Activated T-helper 1 cell treated with anti-CD3 and anti-CD28 coated beads, Interleukin-2, amount 50 U/mL, for 16 hours (primary cell): ENCODE measurements around the gene COL9A3.
A peak's percentile ranks its signal among the peaks of the same experiment; 100 is the strongest.
"Not testable (repeated sequence)": the region's sequence is repeated elsewhere in the genome, so short reads cannot be mapped to it uniquely, and the experiment has no call there.

Source experiments
- DNase-seq, 2 donors: peaks; one replicate each; pipeline ENCODE4 v3.0.0-alpha.2; 2020; ENCODE audit warnings: low read depth in 1 of 2, low spot score in 1 of 2

Gene COL9A3

GRCh38 chr20:62852841-62853240 is 36.0 kb downstream of the COL9A3 start:
- no peak for DNase-seq

GRCh38 chr20:62853304-62853703 is 36.5 kb downstream of the COL9A3 start:
- DNase-seq = not testable (repeated sequence)

- DNase-seq = no peak
Observed at GRCh38 chr20:62854121-62854520, 37.3 kb downstream of the COL9A3 start.

GRCh38 chr20:62855120-62855519 is 38.3 kb downstream of the COL9A3 start:
- DNase-seq = no peak

GRCh38 chr20:62856931-62857619 is 40.2 kb downstream of the COL9A3 start:
- no peak for DNase-seq

- no peak for DNase-seq
Observed at GRCh38 chr20:62858058-62858830, 41.4 kb downstream of the COL9A3 start.

- no peak for DNase-seq
Observed at GRCh38 chr20:62859721-62860120, 42.9 kb downstream of the COL9A3 start.

- no peak for DNase-seq
Observed at GRCh38 chr20:62860391-62860923, 43.6 kb downstream of the COL9A3 start.

DNA sequence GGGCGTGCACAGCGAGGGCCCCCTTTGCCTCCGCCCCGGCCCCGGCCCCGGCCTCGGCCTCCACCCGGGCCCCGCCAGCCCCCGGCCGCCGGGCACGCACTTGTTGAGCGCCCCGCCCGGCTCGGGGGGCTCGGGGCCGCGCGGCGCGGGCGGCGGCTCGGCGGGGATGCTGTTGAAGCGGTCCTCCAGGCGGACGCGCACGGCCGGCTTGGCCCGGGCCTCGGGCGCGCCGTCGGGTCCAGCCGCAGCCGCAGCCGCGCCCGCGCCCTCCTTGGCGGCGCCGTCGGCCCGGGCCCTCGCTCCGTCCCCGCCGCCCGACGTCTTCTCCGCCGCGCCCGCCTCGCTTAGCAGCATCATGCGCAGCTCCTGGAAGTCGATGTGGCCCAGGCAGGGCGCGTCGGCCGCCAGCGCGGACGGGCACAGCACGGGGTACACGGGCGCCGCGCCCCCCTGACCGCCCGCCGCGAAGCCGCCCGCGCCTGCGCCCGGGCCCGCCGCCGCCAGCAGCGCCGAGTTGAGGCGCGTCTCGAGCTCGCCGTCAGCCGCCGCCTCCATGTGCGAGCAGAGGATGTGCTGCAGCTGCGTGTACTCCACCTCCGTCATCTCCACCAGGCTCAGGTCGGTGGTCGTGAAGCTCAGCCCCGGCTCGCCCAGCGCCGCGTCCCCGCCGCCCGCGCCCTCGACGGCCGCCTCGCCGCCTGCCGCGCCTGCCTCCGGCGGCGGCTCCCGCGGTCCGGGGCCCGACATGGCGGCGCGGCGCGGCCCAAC is 44.3 kb downstream of the COL9A3 start:
- DNase-seq = peak in 1 of 2 donors; percentile 27

GRCh38 chr20:62861726-62862336 is 45.0 kb downstream of the COL9A3 start, which contains the start of gene TCFL5:
Gene TCFL5 (minus strand): TSS chr20:62861822. CDS start chr20:62861670, 152 bp downstream.
- DNase-seq = peak; percentile 91 to 93

DNA sequence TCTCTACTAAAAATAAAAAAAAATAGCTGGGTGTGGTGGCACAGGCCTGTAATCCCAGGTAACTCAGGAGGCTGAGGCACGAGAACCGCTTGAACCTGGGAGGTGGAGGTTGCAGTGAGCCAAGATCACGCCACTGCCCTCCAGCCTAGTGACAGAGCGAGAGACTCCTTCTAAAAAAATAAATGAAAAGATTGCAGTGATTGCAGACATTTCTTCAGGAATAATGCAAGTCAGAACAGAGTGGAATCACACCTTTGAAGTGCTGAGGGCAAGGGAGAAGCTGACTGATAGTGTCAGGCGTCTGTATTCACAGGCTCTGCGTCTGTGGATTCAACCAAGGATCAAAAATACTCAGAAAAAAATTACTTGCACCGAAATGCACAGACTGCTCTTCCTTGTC is 47.4 kb downstream of the COL9A3 start:
- DNase-seq = no peak

GRCh38 chr20:62872184-62872847 is 55.5 kb downstream of the COL9A3 start:
- DNase-seq = no peak

DNA sequence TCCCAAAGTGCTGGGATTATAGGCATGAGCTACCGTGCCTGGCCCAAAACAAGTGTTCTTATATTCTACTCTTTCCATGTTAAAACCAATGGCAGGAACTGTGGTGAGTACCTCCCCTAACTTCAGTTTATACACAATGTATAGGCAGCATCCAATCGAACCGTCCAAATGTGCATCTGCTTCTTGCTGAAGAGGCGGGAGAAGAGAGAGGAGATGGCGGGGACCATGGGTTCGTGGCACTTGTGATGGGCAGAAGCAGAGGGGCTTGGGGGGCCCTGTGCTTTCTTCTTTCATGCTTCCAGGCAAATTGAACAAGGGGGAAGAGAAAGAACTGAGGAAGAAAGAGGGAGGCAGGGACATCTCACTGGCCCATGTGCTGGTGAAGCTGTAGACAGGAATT is 56.0 kb downstream of the COL9A3 start:
- DNase-seq = no peak

GRCh38 chr20:62873280-62873679 is 56.4 kb downstream of the COL9A3 start:
- no peak for DNase-seq

DNA sequence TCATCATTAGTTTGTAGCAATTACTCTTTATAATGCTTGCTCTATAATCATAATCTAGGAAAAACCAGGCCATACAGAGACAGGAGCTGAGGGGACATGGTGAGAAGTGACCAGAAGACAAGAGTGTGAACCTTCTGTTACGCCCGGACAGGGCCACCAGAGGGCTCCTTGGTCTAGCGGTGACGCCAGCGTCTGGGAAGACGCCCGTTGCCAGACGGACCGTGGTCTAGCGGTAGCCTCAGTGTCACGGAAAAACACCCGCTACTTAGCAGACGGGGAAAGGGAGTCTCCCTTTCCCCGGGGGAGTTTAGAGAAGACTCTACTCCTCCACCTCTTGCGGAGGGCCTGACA is 56.8 kb downstream of the COL9A3 start:
- not testable (repeated sequence) for DNase-seq

DNA sequence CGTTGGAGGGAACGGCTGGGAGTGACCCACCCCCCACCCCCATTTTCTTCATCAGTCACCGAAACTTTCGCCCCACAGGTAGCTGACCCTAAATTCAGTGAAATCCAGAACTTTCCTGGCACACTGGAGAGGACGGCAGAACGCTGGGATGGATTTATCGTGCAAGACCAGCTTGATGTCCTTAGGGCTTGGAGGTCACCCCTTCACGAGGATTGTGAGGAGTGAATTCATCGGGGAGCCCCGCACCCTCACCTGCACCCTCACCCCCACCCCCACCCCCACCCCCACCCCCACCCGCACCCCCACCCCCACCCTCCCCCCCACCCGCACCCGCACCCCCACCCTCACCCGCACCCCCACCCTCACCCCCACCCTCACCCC is 58.1 kb downstream of the COL9A3 start:
- DNase-seq = no peak

DNA sequence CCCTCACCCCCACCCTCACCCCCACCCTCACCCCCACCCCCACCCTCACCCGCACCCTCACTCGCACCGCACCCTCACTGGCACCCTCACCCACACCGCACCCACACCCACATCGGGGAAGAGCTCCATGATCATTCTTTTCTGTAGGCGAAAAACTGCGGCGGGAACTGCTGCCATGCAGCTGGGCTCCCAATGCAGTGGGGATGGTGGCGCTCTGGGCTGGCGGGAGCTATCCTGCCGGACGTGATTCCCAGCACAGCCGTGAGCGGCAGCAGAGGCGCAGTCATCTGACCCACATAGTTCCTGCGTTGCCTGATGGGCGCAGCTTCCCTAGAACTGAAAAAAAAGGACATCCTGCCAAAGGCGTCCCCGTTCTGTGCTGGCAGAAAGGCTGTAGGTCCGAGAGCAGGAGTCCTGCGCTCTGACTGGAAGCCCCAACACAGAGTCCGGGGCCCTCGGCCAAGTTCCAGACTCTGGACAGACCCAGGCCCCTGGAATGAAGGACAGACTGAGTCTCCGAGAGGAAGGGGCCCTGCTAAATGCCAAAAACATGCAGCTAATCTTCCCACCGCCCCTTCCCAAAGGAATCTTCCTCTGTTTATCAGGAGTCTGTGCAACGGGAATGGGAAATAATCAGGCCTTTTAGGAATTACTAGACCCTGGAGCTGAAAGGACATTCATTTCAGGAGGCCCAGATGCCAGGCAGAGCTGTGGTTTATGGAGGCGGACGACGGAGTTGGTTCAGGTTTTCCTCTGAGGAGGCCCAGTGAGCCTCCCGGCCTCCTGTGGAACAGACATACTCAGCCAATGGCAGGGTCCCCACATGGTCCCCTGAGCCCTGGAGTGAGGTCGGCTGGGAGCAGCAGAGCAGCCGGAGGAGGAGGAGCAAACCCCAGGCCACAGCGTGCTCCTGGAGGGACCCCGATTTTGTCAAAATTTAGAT is 58.8 kb downstream of the COL9A3 start:
- no peak for DNase-seq

DNA sequence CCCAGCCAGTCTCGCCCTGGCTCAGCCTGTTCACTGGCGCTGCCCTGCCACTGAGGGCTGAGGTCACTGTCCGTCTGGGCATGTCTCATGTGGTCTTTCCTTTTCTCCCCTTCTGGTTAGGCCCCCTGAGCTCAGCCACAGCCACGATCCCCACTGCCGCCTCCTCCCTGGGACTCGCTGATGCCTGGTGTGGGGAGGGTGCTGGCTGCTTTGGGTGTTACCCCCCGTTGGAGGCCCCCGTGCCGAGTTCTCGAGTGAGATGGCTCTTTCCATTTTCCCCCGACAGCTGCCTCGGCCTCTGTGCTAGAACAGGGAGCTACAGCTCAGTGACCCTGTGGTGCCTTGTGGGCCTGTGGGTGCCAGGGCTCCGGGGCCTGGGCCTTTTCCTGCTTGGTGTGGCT is 59.7 kb downstream of the COL9A3 start:
- no peak for DNase-seq
